ENCODE results near the gene CASP4.

DNA sequence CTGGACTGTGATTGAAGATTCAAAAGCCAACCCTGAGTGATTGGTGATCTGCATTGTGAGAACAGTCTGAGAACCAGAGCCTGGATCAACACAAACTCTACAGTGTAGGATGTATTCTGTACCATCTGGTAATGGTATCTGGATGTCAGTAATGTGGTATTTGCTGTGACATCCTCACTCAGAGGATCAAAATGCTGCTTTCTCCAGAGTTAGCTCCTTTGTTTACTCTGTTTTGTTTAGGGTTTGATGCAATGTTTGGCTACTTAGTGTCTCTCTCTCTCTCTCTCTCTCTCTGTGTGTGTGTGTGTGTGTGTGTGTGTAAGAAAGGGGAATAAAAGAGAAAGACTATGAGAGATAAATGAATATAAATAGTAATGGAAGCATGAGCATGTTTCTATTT lies 24.3 kb downstream of the CASP4 start:
- no peak for TF ChIP-seq GATA3 (IDR thresholded peaks at IDR 0.05; ENCODE audit: low read depth, low read length)
- TF ChIP-seq GATA2 (IDR thresholded peaks at IDR 0.05; ENCODE audit: low read depth, low read length): no peak

Measured in SH-SY5Y (cell line).